PFSK-1 (cell line): ENCODE results near the gene ZNF683.

ENCODE experiments used
- POLR2AphosphoS5 ChIP-seq: IDR thresholded peaks from 2 replicates; pipeline ENCODE4 v1.6.1; 2012; ENCODE audit warnings: low read depth, mild to moderate bottlenecking, control low read depth, low read length, moderate library complexity
- SIN3A ChIP-seq: IDR thresholded peaks from 2 replicates; pipeline ENCODE4 v1.6.1; 2012; ENCODE audit warnings: mild to moderate bottlenecking, low read length, moderate library complexity, borderline replicate concordance; ENCODE audit not compliant: insufficient read depth

GRCh38 chr1:26409191-26409807 is 36.7 kb upstream of the ZNF683 start:
- TF ChIP-seq POLR2AphosphoS5 = no peak
- TF ChIP-seq SIN3A = no peak
